ENCODE measurements around the gene CYYR1.
A peak's percentile ranks its signal among the peaks of the same experiment; 100 is the strongest.

The CYYR1 gene

GRCh38 chr21:26555540-26556146 is 17.4 kb downstream of the CYYR1 start:
- FAIRE-seq (no peak), DNase-seq (ENCODE audit: insufficient read length, low spot score) (no peak)

GRCh38 chr21:26554365-26554764 is 18.7 kb downstream of the CYYR1 start:
- DNase-seq (ENCODE audit: insufficient read length, low spot score): no peak
- FAIRE-seq: no peak

DNA sequence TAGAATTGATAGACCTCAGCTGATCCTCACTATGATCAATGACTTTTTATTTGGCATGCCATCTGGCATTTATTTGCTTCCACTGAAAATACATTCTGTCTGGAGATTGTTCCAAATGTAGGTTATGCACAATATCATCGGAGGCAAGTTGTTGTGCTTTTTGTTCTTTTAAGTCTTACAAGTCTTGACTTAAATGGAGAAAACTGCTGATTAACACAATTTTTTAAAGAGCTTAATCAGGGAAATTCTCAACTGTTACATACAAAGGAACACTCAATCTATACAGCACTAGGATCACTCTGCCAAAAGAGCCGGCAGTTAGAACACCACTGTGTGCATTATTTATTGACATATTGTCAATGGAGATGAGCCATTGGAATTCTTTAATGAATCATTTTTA is 19.2 kb downstream of the CYYR1 start:
- DNase-seq (ENCODE audit: insufficient read length, low spot score): no peak
- no peak for FAIRE-seq

DNA sequence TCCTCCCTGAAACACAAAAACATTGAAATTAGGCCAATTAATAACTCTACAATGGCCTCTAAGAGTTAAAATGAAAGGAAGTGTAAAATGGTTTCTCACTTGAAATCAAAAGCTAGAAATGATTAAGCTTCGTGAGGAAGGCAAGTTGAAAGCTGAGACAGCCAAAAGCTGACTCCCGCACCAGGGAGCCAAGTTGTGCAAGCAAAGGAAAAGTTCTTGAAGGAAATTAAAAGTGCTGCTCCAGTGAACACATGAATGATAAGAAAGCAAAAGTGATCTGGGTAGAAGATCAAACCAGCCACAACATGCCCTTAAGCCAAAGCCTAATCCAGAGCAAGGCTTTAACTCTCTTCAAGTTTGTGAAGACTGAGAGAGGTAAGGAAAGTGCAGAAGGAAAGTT is 22.8 kb downstream of the CYYR1 start:
- no peak for FAIRE-seq
- no peak for DNase-seq (ENCODE audit: insufficient read length, low spot score)

DNA sequence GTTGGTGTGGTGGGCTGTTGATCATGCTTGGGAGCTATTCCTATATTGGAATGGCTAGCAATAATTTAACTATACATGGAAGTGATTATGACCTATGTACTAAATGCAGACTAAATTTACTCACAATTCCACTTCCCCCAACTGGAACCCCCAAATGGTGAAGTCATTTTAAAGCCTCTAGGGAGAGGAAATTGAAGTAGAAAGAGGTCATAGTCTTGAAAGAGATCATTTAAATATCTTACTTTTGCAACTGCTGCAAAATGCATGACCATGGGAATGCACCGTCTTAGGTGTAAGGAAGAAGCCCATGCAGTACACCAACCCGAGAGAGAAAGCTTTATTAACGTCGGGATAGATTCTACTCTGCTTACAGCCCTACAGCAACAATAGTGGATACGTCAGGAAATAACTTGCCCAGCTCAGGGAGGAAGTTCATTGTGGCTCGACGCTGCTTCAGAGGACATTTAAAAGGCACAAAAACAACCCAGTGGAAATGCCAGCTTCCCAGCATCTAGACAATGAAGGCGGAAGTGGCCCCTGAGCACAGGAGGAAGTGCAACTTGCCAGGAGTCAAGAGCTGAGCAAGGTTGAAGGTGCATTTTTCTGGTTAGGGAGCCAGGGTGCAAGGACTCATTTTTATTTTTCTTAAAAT is 26.5 kb downstream of the CYYR1 start:
- no peak for DNase-seq (ENCODE audit: insufficient read length, low spot score)
- FAIRE-seq: no peak

DNA sequence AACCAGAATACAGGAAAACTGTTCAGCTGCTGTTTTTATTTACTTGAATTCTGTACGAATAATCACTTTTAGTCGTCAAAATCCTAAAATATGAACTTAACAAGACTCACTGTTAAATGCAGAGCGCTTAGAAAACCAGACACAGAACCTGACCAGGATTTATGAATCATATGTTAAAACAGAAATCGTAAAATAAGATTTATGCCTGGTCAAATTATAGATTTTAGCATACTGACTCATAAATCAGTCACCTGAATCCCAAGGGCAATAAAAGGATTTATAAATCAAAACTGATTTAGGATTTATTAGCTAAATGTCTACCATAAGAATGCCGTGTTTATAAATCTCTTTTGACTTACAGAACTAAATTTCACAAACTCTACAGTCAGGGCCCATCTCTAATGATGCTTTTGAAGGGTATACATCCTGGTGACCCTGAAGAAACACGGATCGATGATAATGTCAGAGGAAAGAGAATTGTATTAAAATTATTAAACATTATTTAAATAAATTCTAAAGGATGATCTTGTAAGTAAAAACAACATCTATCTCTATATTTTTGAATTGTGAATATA is 28.8 kb downstream of the CYYR1 start:
- DNase-seq (ENCODE audit: insufficient read length, low spot score) (peak; percentile 10), FAIRE-seq (no peak)

GRCh38 chr21:26540651-26541050 is 32.4 kb downstream of the CYYR1 start:
- FAIRE-seq (no peak), DNase-seq (ENCODE audit: insufficient read length, low spot score) (no peak)

GRCh38 chr21:26539566-26539965 is 33.5 kb downstream of the CYYR1 start:
- no peak for DNase-seq (ENCODE audit: insufficient read length, low spot score)
- no peak for FAIRE-seq

DNA sequence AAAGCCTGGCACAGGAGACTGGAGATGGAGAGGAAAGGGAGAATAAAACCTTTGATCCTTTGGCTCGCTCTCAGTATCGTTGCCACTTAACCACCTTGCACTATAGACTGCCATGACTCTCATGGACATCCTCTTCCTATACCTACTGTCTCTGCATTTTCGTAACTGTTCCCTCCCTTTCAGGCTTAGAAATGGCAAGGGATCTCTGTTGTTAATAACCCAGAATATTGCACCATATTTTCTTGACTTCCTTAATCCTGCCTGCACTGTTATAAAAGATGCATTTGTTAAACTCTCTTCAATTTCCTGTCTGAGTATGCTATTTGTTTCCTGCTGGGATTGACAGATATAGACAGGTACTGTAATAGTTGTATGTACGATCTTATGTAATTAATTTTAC is 38.6 kb downstream of the CYYR1 start:
- no peak for DNase-seq (ENCODE audit: insufficient read length, low spot score)
- no peak for FAIRE-seq

DNA sequence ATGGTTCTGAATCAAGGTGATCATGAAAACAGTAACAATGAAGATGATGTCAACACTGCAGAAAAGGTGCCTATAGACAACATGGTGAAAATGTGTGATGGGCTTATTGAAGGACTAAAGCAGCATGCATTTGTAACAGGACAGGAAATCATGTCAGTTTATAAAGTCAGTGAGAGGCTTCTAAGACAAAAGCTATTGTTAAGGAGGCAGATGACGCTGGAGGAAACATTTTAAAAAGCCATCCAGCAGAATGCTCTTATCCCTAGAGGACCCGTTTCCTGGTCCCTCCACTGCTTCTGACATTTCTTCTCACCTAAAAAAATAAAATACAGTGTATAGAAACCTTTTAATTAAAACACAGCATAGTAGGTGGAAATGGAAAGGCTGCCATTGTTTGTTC is 40.9 kb downstream of the CYYR1 start:
- FAIRE-seq (no peak), DNase-seq (ENCODE audit: insufficient read length, low spot score) (no peak)

DNA sequence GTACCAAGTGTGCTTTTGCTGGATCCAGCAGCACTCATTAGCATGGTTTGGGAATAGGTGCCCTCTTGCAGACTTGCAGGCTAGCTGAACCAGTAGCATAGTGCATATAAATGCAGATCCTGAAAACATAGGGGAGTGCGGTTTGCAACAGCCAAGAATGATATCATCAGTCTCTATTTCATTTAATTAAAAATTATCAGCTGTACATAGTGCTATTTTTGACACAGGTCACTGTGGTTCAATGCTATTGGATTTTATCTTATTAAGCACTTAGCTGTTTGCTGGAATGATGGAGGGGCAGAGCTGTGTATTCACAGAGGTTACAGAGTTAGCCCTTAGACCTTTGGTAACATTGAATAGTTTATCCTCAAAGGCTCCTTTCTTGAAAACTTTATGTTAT is 43.6 kb downstream of the CYYR1 start:
- DNase-seq (ENCODE audit: insufficient read length, low spot score) (no peak), FAIRE-seq (no peak)

DNA sequence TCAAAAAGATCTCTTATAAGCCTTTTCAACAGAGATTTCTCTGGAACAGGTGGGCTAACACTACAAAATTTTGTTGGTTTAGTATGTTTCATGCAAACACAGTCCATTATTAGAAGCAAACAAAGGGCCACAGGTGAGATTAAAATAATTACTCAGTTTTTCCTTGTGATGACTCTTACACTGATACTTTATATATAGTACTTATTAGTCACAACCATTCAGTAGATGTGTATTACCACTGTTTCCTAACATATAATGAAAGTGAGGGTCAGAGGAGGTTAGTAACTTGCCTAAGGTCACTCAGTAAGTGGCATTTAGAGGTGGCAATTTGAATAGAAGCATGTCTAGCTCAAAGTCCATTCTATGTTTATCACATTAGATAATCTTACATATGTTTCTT is 44.2 kb downstream of the CYYR1 start:
- FAIRE-seq (no peak), DNase-seq (ENCODE audit: insufficient read length, low spot score) (no peak)

- DNase-seq (ENCODE audit: insufficient read length, low spot score): no peak
- FAIRE-seq: no peak
Observed at GRCh38 chr21:26522704-26523103, 50.4 kb downstream of the CYYR1 start.

- FAIRE-seq: no peak
- DNase-seq (ENCODE audit: insufficient read length, low spot score): no peak
Observed at GRCh38 chr21:26519142-26519541, 53.9 kb downstream of the CYYR1 start.

DNA sequence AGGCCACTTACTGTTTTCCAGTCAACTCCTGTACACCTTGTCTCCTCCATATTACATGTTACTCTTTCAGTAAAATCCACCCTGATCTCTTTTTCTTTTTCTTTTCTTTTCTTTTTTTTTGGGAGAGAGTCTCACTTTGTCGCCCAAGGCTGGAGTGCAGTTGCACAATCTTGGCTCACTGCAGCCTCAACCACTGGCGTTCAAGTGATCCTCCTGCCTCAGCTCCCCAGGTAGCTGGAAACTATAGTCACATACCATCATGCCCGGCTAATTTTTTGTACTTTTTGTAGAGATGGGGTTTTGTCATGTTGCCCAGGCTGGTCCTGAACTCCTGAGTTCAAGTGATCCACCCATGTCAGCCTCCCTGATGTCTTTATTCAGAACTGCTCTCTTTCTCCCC is 57.8 kb downstream of the CYYR1 start:
- DNase-seq (ENCODE audit: insufficient read length, low spot score) (no peak), FAIRE-seq (no peak)

DNA sequence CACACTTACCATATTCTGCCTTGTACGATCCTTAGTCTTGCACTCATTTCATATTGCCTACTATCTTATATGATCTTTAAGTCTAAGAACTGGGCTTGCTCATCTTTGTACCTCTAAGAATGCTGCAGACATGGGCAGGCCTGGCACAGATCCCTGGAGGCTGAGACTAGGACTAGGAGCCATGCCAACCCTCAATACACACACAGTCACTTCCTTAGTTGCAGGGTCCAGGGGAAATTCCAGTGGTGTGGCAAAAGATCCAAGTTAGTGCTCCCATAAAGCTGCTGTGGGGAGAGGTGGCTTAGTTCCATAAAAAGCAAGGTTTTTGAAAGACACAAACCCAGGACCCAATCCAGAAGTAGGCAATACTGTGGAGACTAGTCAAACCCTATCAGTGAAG is 59.9 kb downstream of the CYYR1 start:
- no peak for DNase-seq (ENCODE audit: insufficient read length, low spot score)
- no peak for FAIRE-seq

GRCh38 chr21:26512664-26513063 is 60.4 kb downstream of the CYYR1 start:
- DNase-seq (ENCODE audit: insufficient read length, low spot score): no peak
- FAIRE-seq: no peak

DNA sequence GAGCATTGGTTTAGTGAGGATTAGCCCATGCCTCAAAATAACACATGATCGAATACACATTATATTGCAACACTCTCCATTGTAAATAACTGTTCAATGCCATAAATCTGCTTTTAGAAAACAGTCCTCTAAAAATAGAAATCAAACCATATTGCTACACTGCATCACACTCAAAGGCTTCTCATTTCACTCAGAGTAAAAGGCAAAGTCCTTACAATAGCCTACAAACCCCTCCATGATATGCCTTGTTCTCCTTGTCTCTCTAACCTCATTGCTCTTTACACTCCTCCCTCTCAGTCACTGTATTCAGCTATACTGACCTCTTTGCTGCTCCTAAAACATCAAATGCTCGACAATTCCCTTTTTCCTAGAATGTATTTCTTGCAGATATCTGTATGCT is 64.2 kb downstream of the CYYR1 start:
- DNase-seq (ENCODE audit: insufficient read length, low spot score) (no peak), FAIRE-seq (no peak)

- DNase-seq (ENCODE audit: insufficient read length, low spot score): peak; percentile 37
- FAIRE-seq: peak; percentile 26
Observed at GRCh38 chr21:26506956-26507355, 66.1 kb downstream of the CYYR1 start.

DNA sequence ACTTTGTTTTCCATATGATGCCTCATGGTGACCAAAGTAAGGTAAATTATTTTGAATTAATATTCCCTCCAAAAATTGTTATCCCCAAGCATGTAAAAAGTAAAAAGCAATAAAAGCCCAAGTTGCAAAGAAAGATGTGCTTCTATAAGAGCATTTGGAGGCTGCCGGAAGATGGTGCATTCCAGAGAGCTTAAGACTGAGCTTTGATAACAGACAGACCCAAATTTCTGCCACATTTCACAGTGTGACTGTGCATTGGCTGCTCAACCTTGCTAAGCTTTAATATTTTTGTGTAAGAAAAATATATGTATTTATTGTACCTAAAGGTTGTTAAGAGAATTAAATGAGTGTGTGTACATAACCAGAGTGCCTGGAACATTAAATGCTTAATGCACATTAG is 67.9 kb downstream of the CYYR1 start:
- FAIRE-seq (no peak), DNase-seq (ENCODE audit: insufficient read length, low spot score) (no peak)

DNA sequence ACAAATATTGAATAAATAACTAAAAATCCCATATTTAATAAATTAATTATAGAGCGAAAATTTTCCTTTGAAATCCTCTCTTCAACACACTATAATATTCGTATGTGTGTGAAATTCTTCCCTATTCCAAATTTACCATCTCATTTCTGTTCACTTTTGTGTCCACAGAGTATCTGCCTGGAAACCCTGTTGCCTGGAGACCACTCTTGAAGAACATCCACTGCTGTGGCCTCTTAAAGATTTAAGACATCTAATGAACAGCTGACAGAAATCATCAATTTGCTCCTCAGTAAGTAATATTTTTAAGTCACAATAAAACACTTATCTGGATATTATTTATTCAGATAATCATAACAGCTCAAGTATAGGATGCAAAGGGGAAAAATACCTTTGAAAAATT is 69.7 kb downstream of the CYYR1 start:
- no peak for DNase-seq (ENCODE audit: insufficient read length, low spot score)
- FAIRE-seq: no peak

GRCh38 chr21:26501495-26502021 is 71.5 kb downstream of the CYYR1 start:
- DNase-seq (ENCODE audit: insufficient read length, low spot score) (no peak), FAIRE-seq (no peak)

All from HTR-8/SVneo (cell line).